Astrocyte of the cerebellum (primary cell): Measurements from ENCODE around the gene PTPN5.

ENCODE experiments used
- DNase-seq: peaks from one replicate; pipeline ENCODE4 v3.0.0-alpha.2; 2011; ENCODE audit warnings: low read depth
- H3K4me3 ChIP-seq: 2 replicates; pipeline ENCODE4 v1.5.1; 2011; ENCODE audit warnings: mild to moderate bottlenecking, low read depth, low read length, moderate library complexity
- in situ Hi-C: cut with HindIII; loops from 2 replicates; pipeline ENCODE4 v1.10.0; 2017; ENCODE audit warnings: low sequenced_read_pairs
- TF ChIP-seq, protein P1 (sequence below): IDR thresholded peaks from 2 replicates; pipeline ENCODE4 v1.5.1; 2012; ENCODE audit warnings: low read length, low read depth, moderate library complexity, mild to moderate bottlenecking; ENCODE audit errors: missing control alignments

The PTPN5 gene

DNA sequence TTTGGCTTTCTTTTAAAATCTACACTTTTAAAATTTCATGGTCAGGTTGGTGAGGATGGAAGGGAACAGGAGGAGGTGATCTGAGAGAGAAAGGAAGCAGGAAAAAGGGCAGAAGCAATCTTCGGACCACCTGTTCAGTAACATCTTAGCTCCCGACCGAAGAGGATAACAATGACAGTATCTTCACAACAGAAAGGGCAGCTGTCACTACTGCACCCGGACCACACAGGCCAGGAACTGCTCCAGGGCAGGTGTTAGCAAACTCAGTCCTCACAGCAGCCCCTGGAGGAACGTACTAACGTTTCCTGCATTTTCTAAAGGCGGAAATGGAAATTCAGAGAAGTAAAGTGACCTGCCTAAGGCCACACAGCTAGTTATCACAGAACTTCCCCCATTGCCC is 16.8 kb downstream of the PTPN5 start:
- in situ Hi-C loops: no loop called here
- DNase-seq: no peak
- no peak overlapping the region for H3K4me3 ChIP-seq
- TF ChIP-seq, protein P1, sequence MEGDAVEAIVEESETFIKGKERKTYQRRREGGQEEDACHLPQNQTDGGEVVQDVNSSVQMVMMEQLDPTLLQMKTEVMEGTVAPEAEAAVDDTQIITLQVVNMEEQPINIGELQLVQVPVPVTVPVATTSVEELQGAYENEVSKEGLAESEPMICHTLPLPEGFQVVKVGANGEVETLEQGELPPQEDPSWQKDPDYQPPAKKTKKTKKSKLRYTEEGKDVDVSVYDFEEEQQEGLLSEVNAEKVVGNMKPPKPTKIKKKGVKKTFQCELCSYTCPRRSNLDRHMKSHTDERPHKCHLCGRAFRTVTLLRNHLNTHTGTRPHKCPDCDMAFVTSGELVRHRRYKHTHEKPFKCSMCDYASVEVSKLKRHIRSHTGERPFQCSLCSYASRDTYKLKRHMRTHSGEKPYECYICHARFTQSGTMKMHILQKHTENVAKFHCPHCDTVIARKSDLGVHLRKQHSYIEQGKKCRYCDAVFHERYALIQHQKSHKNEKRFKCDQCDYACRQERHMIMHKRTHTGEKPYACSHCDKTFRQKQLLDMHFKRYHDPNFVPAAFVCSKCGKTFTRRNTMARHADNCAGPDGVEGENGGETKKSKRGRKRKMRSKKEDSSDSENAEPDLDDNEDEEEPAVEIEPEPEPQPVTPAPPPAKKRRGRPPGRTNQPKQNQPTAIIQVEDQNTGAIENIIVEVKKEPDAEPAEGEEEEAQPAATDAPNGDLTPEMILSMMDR: no peak

DNA sequence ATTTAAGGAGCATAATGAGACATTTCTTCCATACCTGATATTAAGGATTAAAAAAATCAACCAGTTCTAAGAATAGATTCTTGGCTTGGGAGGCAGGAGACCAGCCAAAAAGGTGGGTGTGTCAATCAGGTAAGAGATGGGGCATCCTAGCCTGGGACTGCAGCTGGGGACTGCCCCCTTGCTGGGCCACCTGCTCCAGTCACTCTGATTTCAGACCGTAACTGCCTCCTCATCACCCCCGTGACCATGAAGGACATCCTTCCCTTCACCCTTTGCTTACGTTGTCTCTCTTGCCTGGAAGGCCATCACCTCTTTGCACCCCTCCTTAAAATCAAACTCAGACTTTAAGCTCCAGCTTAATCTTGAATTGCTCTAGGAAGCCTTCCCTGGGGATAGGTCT is 17.9 kb downstream of the PTPN5 start:
- DNase-seq: no peak
- H3K4me3 ChIP-seq: no peak overlapping the region
- TF ChIP-seq, protein P1: no peak
- in situ Hi-C loops: no loop called here

DNA sequence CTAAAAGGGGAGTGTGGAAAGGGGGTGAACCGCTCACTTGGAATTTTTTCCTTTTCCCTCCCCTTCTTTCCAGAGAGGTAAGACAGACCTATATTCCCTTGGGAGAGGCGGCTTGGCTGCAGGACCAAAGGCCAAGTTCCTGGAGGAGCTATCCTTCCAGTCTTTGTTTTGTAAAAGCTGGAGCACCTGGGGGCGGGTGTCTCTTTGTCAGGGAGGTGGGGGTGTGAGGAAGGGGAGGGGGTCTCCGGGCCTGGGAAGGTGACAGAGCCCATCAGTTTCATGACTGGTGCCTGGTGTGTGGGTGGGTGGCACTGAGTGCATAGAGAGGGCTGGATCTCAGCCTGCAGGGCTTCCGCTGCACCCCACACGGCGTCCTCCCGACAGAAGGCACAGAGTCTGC is 18.5 kb downstream of the PTPN5 start:
- H3K4me3 ChIP-seq: no peak overlapping the region
- TF ChIP-seq, protein P1: no peak
- DNase-seq: no peak
- in situ Hi-C loops: no loop called here

DNA sequence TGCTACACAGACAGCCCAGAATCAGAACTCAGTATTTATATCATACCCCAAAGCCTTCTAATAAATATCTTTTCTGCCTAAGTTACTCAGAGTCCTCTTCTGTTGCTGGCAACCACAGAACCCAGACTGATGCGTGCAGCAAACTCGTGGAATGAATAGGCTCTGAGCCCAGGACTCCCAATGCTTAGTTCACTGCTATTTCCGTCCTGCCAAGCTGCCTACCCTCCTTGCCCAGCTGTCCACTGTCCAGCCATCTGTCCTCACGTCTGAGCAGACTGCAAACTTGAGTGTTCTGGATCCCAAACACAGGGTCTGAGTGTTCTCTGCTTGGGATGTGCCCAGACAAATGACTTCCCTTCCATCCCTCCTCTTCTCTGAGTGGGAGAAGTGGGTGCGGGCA is 19.4 kb downstream of the PTPN5 start:
- no peak overlapping the region for H3K4me3 ChIP-seq
- in situ Hi-C loops: no loop called here
- no peak for DNase-seq
- TF ChIP-seq, protein P1: no peak

DNA sequence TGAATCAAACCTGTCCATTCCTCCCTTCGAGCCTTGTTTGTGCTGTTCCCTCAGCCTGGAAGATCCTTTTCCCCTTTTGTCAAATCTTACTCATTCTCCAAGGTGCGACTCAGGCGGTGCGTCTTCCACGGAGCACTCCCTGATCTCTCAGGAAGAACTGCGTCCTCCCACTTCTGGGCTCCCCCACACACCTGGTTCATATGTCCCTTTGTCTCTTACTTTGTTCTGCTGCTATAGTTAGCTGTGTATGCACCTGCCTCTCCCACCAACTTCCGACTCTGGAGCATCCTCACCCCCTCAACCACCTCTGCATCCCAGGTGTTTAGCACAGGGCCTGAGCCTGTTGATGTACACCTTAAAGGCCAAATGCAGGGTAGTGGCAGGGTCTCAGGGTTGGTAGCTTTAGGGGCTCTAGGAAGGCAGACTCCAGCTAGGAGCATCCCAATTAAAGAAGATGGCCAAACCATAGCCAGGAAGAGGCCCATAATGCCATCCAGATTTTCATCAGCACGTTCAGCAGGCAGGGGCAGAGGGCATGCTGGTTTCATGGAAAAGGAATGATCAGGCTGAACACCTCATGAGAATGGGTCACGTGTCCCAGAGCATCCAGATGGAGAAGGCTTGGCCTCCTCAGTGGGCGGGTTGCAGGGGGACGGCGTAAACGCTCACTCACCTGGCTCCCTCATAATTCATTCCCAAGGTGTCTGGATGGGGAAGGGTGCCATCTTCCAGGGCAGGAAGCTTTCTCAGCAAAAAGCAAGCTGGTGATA is 20.1 kb downstream of the PTPN5 start:
- in situ Hi-C loops: no loop called here
- H3K4me3 ChIP-seq: no peak overlapping the region
- TF ChIP-seq, protein P1: no peak
- no peak for DNase-seq

DNA sequence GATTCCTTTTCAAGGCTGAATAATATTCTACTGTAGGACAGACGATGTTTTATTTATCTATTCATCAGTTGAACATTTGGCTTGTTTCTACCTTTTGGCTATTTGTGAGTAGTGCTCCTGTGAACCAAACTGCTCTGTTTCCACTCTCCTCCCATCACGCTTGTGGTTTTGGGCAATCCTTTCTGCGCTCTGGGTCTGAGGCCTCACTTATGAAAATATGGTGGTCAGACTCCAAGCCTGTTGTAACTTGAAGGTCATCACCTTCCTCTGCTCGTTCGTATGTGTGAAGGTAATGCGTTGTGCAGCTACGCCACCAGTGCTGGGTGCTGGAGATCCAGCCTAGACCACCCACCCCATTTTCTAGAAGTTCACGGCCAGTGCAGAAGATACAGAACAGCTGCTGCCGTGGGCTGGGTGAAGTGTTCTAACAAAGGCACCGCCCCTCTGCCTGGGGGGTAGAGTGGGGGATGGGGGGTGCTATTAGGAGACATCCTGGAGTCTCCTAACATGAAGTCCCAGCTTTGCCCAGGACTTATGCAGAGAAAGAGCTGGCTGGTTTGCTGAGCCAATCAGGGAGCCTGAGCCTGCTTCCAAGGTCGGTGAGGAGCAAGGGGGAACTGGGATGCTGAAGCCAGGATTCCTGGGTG is 21.0 kb downstream of the PTPN5 start:
- in situ Hi-C loops: no loop called here
- DNase-seq: no peak
- TF ChIP-seq, protein P1: no peak
- H3K4me3 ChIP-seq: no peak overlapping the region
